ENCODE measurements around the gene PLCL2.

The PLCL2 gene

GRCh38 chr3:17050071-17050470, 165.3 kb downstream of the PLCL2 start:
- DNase-seq: no peak

- no peak for DNase-seq
Measured at GRCh38 chr3:17050506-17050905, 165.8 kb downstream of the PLCL2 start.

- no peak for DNase-seq
Measured at GRCh38 chr3:17052363-17052762, 167.6 kb downstream of the PLCL2 start.

- DNase-seq: no peak
Measured at GRCh38 chr3:17054301-17054981, 169.7 kb downstream of the PLCL2 start.

GRCh38 chr3:17054982-17055343, 170.2 kb downstream of the PLCL2 start:
- no peak for DNase-seq

GRCh38 chr3:17055374-17056276, 170.9 kb downstream of the PLCL2 start:
- DNase-seq: peak; percentile 3

- DNase-seq: no peak
Measured at GRCh38 chr3:17057321-17057720, 172.6 kb downstream of the PLCL2 start.

GRCh38 chr3:17059989-17060550, 175.3 kb downstream of the PLCL2 start:
- DNase-seq: no peak

- DNase-seq: no peak
Measured at GRCh38 chr3:17061005-17061404, 176.2 kb downstream of the PLCL2 start.

- no peak for DNase-seq
Measured at GRCh38 chr3:17062736-17063135, 178.0 kb downstream of the PLCL2 start.

- no peak for DNase-seq
Measured at GRCh38 chr3:17063596-17063995, 178.8 kb downstream of the PLCL2 start.

GRCh38 chr3:17065315-17065714, 180.6 kb downstream of the PLCL2 start:
- no peak for DNase-seq

- DNase-seq: no peak
Measured at GRCh38 chr3:17065881-17066280, 181.1 kb downstream of the PLCL2 start.

- DNase-seq: no peak
Measured at GRCh38 chr3:17069754-17070153, 185.0 kb downstream of the PLCL2 start.

- DNase-seq: no peak
Measured at GRCh38 chr3:17070161-17070959, 185.6 kb downstream of the PLCL2 start.

GRCh38 chr3:17074559-17074958, 189.8 kb downstream of the PLCL2 start:
- peak; percentile 28 for DNase-seq

- no peak for DNase-seq
Measured at GRCh38 chr3:17075358-17075757, 190.6 kb downstream of the PLCL2 start.

- DNase-seq: no peak
Measured at GRCh38 chr3:17075907-17076306, 191.2 kb downstream of the PLCL2 start.

GRCh38 chr3:17076940-17077605, 192.3 kb downstream of the PLCL2 start:
- no peak for DNase-seq

- no peak for DNase-seq
Measured at GRCh38 chr3:17077606-17078005, 192.9 kb downstream of the PLCL2 start.

GRCh38 chr3:17078926-17079465, 194.2 kb downstream of the PLCL2 start:
- no peak for DNase-seq

GRCh38 chr3:17079933-17080332, 195.2 kb downstream of the PLCL2 start:
- no peak for DNase-seq
